ENCODE measurements around the gene ABCA13.

DNA sequence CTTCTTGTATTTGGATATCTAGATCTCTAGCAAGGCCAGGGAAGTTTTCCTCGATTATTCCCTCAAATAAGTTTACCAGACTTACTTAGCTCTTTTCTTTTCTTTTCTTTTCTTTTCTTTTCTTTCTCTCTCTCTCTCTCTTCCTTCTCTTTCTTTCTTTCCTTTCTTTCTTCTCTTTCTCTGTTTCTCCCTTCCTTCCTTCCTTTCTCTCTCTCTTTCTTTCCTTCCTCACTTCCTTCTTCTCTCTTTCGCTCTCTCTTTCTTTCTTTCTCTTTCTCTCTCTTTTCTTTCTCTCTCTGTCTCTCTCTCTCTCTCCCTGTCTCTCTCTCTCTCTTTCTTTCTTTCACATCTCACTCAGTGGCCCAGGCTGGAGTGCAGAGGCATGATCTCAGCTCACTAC is 45.2 kb upstream of the ABCA13 start:
- TF ChIP-seq, protein P1, sequence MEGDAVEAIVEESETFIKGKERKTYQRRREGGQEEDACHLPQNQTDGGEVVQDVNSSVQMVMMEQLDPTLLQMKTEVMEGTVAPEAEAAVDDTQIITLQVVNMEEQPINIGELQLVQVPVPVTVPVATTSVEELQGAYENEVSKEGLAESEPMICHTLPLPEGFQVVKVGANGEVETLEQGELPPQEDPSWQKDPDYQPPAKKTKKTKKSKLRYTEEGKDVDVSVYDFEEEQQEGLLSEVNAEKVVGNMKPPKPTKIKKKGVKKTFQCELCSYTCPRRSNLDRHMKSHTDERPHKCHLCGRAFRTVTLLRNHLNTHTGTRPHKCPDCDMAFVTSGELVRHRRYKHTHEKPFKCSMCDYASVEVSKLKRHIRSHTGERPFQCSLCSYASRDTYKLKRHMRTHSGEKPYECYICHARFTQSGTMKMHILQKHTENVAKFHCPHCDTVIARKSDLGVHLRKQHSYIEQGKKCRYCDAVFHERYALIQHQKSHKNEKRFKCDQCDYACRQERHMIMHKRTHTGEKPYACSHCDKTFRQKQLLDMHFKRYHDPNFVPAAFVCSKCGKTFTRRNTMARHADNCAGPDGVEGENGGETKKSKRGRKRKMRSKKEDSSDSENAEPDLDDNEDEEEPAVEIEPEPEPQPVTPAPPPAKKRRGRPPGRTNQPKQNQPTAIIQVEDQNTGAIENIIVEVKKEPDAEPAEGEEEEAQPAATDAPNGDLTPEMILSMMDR (IDR thresholded peaks at IDR 0.05; ENCODE audit: low read depth, low read length): no peak
- no peak for TF ChIP-seq EZH2phosphoT487 (IDR thresholded peaks at IDR 0.05; ENCODE audit: low read depth)

Data from OCI-LY3 (cell line).